HG02884 (cell line): ENCODE data around the gene TXK.

Experiments used
- ATAC-seq: cut with Tn5 transposase; IDR thresholded peaks from one replicate; pipeline ENCODE4 v1.9.1; 2021; ENCODE audit warnings: mild to moderate bottlenecking, moderate library complexity; ENCODE audit not compliant: unreplicated experiment

TXK gene

DNA sequence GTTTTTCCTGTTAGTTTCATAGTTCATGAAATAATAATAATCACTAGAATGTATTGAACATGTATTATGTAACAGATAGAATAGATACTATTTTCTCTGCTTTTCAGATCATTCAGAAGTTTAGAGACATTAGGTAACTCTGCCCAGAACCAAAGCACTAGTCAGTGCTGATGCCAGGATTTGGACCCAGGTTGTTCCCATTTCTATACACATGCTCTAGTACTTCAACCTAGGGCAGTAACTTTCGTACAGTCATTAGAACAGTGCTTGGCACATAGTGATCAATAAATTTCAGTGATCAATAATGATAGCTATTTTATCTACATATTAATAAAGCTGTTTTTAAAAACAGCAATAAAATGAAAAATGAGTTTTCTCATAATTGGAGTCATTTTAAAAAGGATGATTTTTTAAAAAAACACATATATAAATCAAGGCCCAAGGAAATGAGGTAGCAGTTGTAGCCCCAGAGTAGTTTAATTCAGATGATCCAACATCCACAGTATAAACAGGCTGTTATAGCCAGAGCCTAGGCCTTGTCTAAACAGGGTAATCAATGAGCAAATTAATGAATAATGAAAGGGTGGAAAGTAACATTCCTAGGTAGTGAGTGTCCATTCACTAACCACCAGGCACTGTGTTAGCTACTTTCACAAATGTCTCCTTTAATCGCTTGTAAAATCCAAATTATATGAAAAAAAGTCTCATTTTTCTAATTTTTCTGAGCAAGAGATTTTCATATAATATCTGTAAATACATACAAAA is 25.6 kb downstream of the TXK start:
- no peak for ATAC-seq

DNA sequence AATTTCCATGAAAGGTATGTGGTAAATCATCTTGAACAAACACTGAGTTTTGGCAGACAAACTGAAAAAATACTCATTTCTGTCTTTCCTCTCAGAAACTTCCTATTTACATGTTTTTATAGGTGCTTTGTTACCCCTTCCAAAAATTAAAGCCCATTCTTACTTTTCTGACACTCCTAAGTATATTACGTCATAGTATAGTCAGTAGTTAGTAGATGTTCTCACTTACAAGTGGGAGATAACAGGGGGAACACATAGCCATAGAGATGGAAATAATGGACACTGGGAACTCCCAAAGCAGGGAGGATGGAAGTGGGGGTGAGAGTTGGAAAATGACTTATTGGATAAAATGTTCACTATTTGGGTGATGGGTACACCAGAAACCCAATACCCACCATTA is 28.8 kb downstream of the TXK start:
- ATAC-seq, result no peak

DNA sequence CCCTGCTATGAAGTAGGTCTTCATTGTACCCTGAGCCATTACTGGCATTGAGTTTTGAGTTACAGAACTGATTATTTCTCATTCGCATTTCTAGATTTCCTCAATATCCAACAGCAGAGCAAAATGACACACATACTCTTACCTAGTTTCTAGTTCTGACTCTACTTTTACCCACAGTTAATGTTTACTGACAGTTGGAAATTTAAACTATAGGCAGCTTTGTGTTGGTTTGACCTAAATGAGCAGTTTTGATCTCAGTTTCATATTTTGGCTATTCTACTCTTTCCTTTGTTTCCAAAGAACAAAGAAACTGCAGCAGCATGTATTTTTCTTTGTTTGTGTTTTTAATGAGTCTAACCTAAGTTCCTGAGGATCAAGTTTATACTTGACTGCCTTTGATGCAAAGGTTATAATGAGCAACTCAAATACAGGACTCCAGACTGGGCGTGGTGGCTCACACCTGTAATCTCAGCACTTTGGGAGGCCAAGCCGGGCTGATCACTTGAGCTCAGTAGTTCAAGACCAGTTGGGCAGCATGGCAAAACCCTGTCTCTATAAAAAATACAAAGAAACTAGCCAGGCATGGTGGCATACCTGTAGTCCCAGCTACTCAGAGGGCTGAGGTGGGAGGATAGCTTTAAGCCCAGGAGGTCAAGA is 30.4 kb downstream of the TXK start:
- peak; percentile 63 for ATAC-seq

DNA sequence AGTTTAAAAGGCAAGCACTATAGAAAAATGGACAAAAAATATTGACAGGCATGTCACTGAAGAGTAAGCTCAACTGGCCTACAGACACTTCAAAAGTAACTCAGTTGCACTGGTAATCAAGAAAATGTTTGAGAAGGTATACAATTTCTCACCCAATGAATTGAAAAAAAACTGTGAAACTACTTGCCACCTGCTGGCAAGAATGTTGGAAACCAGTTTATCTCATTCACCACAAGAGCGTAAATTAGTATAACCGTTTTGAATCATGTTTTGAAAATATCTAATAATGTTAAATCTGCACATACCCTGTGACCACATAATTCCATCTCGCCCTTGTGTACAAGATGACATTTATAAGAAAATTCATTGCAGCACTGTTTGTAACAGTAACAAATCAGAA is 31.7 kb downstream of the TXK start:
- ATAC-seq, result no peak

DNA sequence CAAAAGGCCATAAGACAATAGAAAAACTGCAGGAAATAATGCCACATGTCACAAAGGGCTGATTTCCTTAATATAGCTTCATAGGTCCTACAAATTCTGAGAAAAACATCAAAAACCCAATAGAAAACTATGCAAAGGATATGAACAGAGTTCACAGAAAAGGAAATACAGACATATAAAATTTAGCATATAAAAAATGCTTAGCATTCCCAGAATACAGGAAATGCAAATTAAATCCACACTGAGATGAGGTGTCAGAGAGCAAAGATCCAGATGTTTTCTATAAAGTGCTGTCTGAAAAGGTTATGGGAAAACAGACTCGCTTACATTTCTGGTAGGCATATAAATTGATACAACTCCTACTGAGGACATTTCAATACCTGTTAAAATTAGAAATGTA is 33.8 kb downstream of the TXK start:
- ATAC-seq, result no peak

DNA sequence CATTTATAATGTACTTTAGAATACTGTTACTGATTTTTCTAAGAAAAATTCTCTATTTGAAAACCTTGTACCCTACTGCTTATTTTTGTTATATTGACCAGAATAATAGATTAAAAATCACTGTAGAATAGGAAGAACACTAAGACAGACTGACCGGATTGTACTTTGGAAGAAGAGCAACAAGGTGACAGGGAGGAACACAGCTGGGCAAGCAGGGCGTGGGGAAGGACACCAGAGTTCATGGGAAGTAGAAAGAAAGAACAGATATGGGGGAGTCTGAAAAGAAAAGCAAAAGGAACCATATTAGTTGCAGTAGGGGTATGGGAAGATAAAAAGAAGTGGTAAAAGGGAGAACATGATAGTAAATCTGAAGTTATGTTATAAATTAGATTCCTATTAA is 38.6 kb downstream of the TXK start:
- no peak for ATAC-seq

DNA sequence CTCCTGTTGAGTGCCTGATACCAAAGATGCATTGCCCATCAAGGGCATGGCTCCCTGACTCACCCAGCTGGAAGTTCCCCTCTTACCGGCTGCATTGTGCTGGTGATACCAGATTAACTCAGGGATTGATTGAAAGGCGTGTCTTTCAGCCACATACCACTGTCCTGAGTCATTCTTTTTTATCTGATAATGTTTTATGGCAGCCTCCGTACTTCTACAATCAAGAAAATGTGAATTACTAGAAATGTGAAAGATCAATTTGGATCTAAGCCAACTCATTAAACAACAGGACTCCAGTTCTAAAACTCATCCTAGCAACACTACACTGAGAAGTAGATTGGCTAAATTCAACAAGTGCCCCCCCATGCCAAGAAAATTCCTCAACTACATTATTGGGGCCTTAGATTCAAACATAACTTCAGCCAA is 40.0 kb downstream of the TXK start:
- ATAC-seq, result no peak

DNA sequence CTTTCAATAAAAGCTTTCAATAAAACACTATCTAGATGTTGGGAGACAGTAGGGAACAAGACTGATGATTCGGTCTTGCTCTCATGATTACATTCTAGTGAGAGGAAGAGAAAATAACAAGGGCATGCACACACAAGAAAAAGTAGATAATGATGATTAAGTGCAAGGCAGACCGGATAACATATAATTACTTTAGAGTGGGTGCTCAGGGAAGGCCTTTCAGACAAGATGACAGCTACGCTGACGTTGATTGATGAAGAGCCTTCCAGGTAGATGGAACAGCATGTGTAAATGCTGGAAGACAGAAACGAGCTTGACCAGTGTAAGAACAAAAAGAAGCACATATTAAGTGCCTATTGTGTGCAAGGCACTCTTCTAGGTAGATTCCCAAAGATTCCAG is 43.4 kb downstream of the TXK start:
- no peak for ATAC-seq

DNA sequence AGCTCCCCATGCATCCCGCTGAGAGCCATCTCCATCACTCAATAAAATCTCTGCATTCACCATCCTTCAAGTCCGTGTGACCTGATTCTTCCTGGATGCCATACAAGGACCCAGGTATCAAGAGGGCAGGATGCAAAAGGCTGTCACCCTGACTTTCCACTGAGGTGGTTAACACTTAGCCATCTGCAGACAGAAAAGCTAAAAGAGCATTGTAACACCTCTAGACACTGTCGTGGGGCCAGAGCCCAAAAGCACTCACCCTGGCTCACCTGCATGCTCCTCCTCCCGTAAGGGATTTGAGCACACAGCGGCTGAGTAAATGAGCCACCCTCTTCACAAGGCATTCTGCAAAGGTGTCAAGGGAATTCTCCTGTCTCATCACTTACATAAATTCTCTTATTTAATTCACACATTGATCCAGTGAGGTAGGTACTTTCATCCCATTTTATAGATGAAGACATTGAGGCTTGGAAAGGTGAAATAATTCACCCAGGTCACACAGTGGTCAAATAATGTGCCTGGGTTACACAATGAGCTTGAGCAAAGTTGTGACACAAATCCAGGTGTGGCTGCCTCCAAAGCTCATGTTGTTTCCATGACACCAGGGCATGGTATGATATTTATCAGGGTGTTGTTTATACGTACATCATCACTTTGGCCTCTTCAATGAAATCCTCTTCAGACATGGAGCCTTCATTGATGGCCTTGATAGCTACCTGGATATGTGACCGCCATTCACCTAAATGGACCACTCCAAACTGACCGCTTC is 48.0 kb downstream of the TXK start:
- ATAC-seq, result no peak

DNA sequence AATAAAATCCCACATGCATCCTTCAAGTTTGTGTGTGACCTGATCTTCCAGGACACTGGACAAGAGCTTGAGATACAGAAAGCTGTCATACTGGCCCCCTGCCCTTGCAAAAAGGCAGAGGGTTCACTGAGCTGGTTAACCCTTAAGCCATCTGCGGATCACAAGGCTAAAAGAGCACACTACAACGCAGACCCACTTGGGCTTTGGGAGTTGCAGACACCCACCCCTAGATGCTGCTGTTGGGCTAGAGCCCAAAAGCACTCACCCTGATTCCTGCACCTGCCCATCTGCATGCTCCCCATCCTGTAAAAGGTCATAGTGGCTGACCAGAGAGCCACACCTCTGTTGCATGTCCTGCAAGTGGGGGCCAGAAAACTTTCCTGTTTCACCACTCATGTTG is 51.1 kb downstream of the TXK start:
- ATAC-seq, result no peak

DNA sequence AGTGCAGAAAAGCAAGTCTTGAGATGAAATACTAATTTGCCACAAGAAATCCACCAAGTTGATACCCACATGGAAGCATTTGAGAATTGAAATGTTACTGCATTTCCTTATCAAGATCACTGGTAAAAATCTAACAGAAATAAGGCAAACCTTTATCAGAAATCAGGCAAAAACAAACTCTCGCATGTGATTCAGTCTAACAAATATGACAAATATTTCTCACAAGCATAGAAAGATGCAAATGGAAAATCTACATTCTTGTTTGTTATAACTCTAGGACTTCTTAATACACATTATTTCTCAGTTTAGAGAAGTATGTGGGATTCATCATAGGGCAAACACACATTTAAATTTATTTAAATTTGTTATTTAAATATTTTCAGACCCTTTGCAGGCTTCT is 52.9 kb downstream of the TXK start:
- no peak for ATAC-seq

DNA sequence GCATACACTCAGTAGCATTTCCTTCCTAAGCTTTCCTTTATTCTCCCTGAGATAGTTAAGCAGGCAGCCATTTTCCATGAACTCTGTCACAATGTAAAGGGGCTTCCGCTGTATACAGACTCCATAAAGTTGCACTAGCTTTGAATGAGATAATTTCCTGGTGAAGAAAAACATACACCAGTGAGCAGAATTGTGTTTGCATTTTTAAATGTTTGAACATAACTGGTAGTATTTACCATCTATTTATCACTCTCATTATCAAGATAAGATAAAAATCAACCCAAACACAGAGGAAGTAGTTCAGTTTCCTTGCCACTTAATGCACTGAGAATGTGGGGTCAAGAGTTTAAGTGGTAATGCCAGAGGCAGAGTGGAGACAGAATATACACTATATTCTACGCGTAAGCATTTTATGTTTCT is 54.1 kb downstream of the TXK start:
- no peak for ATAC-seq

DNA sequence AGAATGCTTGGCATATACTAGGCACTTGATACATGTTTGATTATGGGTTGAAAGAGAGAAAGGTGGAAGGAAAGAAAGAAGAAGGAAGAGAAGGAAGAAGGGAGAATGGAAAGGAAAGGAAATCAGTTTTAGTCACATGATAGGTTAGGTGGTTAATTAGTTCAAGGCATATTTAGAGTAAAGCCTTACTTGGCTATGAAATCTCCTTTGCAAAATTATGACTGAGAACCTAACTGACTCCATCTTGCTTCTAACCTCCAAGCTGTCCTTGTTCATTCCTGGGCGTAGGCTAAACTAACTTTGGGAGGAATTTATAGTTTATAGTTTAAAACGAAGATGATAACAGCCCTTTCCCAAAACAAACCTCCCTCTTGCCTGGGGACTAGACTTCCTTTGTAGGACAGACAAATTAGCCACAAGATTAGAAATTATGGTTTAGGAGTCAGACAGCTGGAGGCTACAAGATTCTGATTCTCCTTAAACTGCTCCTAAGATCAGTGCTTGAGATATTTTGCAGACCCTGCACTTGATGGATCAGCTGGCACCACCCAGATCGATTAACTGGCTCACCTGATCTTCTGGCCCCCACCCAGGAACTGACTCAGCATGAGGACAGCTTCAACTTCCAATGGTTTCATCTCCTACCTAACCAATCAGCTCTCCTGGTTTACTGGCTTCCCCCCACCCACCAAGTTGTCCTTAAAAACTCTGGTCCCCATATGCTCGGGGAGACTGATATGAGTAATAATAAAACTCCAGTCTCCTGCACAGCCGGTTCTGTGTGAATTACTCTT is 55.0 kb downstream of the TXK start:
- no peak for ATAC-seq

DNA sequence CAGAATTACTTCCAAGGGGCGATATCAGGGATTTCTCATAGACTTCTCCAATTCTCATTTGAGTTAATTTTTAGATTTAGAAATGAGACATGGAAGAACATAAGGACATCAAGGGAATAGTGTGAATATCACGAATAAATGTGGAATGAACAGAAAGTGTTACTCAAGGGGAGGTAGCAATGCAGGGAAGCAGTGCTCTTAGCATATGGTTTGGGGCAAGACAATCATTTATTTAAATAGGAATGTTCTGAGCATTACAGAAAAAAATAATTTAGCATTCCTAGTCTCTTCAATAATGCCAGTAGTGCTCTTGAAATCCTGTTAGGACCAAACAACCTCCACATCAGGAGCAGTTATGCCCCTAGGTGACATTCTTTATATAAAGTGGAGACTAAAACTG is 55.6 kb downstream of the TXK start:
- no peak for ATAC-seq

DNA sequence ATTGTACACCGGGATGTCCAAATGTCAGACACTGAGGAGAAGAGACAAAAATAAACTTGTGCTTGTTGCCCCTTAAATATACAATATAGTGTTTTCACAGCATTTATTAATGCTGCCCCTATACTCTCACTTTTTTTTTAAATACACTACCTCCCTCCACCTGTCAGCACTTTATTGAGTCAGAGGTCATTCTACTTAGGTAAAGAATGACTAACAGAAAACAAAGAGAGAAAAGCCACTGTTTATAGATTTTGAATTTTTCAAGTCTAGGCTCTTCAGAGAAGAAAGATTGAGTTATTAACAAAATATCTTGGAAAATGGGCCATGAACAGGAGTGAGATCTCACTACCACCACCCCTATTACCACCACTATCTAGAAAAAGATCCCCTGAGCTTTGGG is 59.4 kb downstream of the TXK start:
- ATAC-seq, result no peak

DNA sequence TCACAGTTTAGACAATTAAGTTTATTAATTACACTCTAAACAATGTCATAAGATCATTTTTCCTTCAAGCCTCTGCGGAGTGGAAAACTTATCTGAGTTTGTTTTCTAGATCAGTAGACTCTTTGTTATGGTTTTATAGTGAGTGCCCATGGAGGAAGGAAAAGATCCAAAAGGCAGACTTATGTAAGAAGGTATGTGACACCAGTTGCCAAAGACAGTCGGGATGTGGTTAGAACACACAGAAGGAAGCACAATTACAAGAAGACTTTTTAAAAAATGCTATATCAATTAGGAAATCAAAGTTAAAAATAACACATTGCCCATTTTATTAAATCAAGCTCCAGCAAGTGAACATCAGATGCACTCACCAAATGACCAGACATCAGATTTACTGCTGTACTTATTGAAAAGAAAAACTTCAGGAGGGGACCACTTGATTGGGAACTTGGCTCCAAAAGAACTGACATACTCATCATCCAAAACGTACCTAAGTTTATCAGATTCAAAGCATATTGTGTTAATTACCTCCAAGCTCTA is 60.4 kb downstream of the TXK start:
- ATAC-seq, result no peak

DNA sequence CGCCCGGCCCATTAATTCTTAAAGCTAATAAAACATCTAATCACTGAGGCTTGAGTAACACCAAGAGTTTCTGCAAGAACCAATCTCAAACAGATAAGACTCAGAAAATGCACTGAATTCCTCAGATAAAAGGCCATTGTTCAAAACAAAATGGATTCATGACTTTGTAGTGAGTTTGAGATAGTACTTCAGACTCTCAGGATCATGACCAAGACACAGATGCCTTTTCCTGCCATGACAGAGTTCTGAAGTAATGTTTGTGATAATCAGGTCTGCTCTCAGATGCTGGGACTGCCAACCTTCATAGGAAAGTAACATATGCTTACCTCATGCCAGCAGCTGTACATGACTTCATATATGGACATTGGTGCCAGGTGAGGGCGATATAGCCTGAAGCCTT is 62.9 kb downstream of the TXK start:
- ATAC-seq, result no peak

DNA sequence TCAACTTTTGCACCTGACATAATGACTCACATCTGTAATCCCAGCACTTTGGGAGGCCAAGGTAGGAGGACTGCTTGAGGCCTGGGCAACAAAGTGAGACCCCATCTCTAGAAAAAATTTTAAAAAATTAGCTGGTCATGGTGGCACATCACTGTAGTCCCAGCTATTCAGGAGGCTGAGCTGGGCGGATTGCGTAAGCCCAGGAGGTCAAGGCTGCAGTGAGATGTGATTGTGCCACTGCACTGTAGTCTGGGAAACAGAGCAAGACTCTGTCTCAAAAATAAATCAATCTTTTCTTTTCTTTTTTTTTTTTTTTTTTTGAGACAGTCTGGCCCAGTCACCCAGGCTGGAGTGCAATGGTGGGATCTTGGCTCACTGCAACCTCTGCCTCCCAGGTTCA is 65.0 kb downstream of the TXK start:
- ATAC-seq, result no peak

DNA sequence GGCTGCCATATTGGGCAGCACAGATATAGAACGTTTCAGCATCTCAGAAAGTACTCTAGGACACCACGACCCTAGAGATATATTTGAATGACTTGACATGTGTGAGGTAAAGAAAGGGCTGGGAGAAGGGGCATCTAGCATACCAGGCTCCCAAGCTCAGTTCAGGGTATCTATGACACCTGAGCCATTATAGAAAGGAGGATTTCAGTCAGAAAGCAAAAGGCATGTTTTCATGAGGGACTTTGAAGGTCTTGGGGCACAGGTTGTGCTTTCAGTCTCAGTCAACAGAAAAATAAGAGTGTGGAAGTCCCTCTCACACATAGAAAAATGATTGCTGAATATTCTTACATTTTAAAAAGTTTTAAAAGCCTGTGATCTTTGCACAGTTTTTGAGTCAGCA is 65.9 kb downstream of the TXK start:
- no peak for ATAC-seq

DNA sequence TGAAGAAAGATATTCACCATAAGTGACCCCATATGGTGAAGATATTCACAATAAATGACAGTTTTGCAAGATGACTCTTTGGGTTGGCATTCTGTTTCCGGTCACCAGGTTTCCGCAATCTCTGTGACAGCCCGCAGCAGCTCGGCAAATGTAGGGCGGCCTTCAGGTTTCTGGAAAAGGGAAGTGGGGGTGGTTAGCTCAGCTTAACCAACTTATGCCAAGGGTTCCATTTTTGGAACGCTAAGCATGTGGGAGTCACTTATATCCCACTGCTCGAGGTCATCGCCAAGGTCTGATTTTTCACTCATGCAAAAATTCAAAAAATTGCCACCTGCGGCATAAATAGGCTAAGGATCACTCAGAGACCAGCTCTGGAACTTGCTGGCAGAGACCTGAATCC is 66.5 kb downstream of the TXK start:
- ATAC-seq, result no peak

DNA sequence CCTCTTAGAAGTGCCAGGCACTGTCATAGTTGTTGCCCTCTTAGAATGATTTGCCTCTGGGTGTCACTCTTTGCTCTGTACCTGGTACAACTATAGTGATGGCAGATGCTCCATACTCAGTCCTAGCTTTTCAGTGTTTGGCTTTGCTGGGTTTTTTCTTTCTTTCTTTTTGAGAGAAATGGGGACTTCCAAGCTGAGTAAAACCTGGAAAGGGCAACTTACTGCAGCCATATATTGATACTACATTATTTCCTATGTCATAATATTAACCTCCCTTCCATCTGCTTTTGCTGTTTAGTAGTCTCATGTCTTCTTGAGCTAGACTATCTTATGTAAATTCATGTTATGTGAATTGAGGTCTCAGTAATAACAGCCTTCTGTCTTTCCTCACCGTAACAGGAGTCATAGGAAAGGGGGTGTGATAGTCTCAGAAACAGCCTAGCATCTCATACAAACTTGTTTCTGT is 68.4 kb downstream of the TXK start:
- ATAC-seq, result peak; percentile 68
